Cardiac muscle cell (in vitro differentiated cells and primary cell): ENCODE measurements around the gene CLDN18. TPM values are rescaled to one million over a fixed set of nuclear protein-coding genes. Genes with fewer than 3 reads are reported as not detected.

Experiments
- DNase-seq, 2 donors: peaks; one replicate each; pipeline versions ENCODE4 v3.0.0 to v3.0.0-alpha.2; 2010 to 2017; ENCODE audit warnings: low read depth in 1 of 2, low spot score in 1 of 2
- H3K27ac ChIP-seq: fragments of 200-600 bp; sonication (generic); 2 replicates; pipeline ENCODE4 v1.5.1; 2016
- H3K27me3 ChIP-seq: fragments of 200-600 bp; sonication (generic); 2 replicates; pipeline ENCODE4 v1.6.0; 2016; ENCODE audit warnings: control low read depth
- H3K36me3 ChIP-seq: fragments of 200-600 bp; sonication (generic); 2 replicates; pipeline ENCODE4 v1.5.1; 2016; ENCODE audit warnings: control low read depth
- H3K4me1 ChIP-seq: fragments of 200-600 bp; sonication (generic); 2 replicates; pipeline ENCODE4 v1.8.1; 2017; ENCODE audit warnings: low read depth, mild to moderate bottlenecking, mixed run types
- H3K4me3 ChIP-seq: fragments of 200-600 bp; sonication (generic); 2 replicates; pipeline ENCODE4 v1.5.1; 2016; ENCODE audit warnings: mild to moderate bottlenecking
- H3K9me3 ChIP-seq: fragments of 200-600 bp; sonication (generic); 2 replicates; pipeline ENCODE4 v1.5.1; 2017; ENCODE audit warnings: low read depth, mild to moderate bottlenecking, control low read depth
- CTCF ChIP-seq: IDR thresholded peaks from 2 replicates; pipeline ENCODE4 v1.5.1; 2012; ENCODE audit warnings: low read depth, mild to moderate bottlenecking, low read length
- polyA plus RNA-seq: library from polyadenylated mRNA; unstranded; fragments of >200 nt; fragmentation: Nextera tagmentation; extraction: Ambion mirVana; gene quantifications from 2 replicates; pipeline ENCODE4 v1.2.1, GENCODE V29; 2016
- total RNA-seq: library from RNA; depleted of rRNA; stranded (reverse); fragments of >200 nt; gene quantifications from 2 replicates; pipeline ENCODE4 v1.2.3, GENCODE V29; 2016

Gene CLDN18
- total and polyA plus RNA-seq, 2 experiments from 2014 or later: 0.26 TPM; not detected in 1

- TF ChIP-seq CTCF: no peak
- Histone ChIP-seq H3K27ac (no peak overlapping the region), H3K9me3 (no peaks in the 10 kb centered on the region), H3K36me3 (no peaks in the 10 kb centered on the region), H3K27me3 (no peaks in the 10 kb centered on the region), H3K4me1 (no peaks in the 10 kb centered on the region), H3K4me3 (no peak overlapping the region)
- no peak for DNase-seq
Observed at GRCh38 chr3:138033202-138033691, 23.3 kb downstream of the CLDN18 start.

GRCh38 chr3:138034918-138035317, 25.0 kb downstream of the CLDN18 start:
- Histone ChIP-seq H3K27ac (no peak overlapping the region), H3K27me3 (no peaks in the 10 kb centered on the region), H3K9me3 (no peaks in the 10 kb centered on the region), H3K4me3 (no peak overlapping the region), H3K36me3 (no peaks in the 10 kb centered on the region), H3K4me1 (peaks cover 5% of the 10 kb centered on the region)
- no peak for TF ChIP-seq CTCF
- no peak for DNase-seq

GRCh38 chr3:138036572-138036971, 26.6 kb downstream of the CLDN18 start:
- Histone ChIP-seq H3K4me1 (peaks cover 12% of the 10 kb centered on the region), H3K27ac (no peak overlapping the region), H3K4me3 (no peak overlapping the region), H3K36me3 (no peaks in the 10 kb centered on the region), H3K27me3 (no peaks in the 10 kb centered on the region), H3K9me3 (no peaks in the 10 kb centered on the region)
- TF ChIP-seq CTCF: no peak
- no peak for DNase-seq

GRCh38 chr3:138038725-138039462, 28.9 kb downstream of the CLDN18 start:
- DNase-seq: no peak
- H3K36me3 ChIP-seq: no peaks in the 10 kb centered on the region
- TF ChIP-seq CTCF: no peak

GRCh38 chr3:138042043-138042442, 32.1 kb downstream of the CLDN18 start:
- Histone ChIP-seq H3K27me3 (no peaks in the 10 kb centered on the region), H3K36me3 (no peaks in the 10 kb centered on the region), H3K4me1 (peaks cover 26% of the 10 kb centered on the region), H3K4me3 (no peak overlapping the region), H3K9me3 (no peaks in the 10 kb centered on the region), H3K27ac (no peak overlapping the region)
- TF ChIP-seq CTCF: no peak
- peak in 1 of 2 donors; percentile 44 for DNase-seq

More at GRCh38 chr3:138038725-138039462, 28.9 kb downstream of the CLDN18 start:
- H3K27me3 ChIP-seq: no peaks in the 10 kb centered on the region
- H3K4me3 ChIP-seq: no peak overlapping the region
- no peak overlapping the region for H3K27ac ChIP-seq
- H3K9me3 ChIP-seq: no peaks in the 10 kb centered on the region
- peaks cover 22% of the 10 kb centered on the region for H3K4me1 ChIP-seq
